Stimulated activated CD8-positive, alpha-beta memory T cell treated with anti-CD3 and anti-CD28 coated beads, Interleukin-4, amount 100 ng/mL, for 48 hours (primary cell): Measurements from ENCODE around the gene MB.

Experiments
- DNase-seq: peaks from one replicate; pipeline ENCODE4 v3.0.0-alpha.2; 2020

MB gene

GRCh38 chr22:35570686-35571194, 46.4 kb downstream of the MB start:
- DNase-seq, result no peak

GRCh38 chr22:35569916-35570315, 47.2 kb downstream of the MB start:
- DNase-seq, result no peak

- no peak for DNase-seq
Measured at GRCh38 chr22:35568751-35569739, 48.1 kb downstream of the MB start.

- DNase-seq, result no peak
Measured at GRCh38 chr22:35567351-35568141, 49.6 kb downstream of the MB start.

- DNase-seq, result no peak
Measured at GRCh38 chr22:35564975-35565867, 51.9 kb downstream of the MB start.

GRCh38 chr22:35563211-35563610, 53.9 kb downstream of the MB start:
- DNase-seq, result no peak

GRCh38 chr22:35561796-35562526, 55.2 kb downstream of the MB start:
- DNase-seq, result peak; percentile 44

- DNase-seq, result no peak
Measured at GRCh38 chr22:35560824-35561223, 56.3 kb downstream of the MB start.

GRCh38 chr22:35560366-35560765, 56.8 kb downstream of the MB start:
- DNase-seq, result no peak

- no peak for DNase-seq
Measured at GRCh38 chr22:35559354-35560005, 57.6 kb downstream of the MB start.

- no peak for DNase-seq
Measured at GRCh38 chr22:35558719-35559118, 58.4 kb downstream of the MB start.

GRCh38 chr22:35558031-35558430, 59.1 kb downstream of the MB start:
- no peak for DNase-seq
